Activated T-helper 9 cell treated with anti-CD3 and anti-CD28 coated beads, Interleukin-2, amount 50 U/mL, for 16 hours (primary cell): ENCODE measurements around the gene INTS6.

Experiments used
- DNase-seq: peaks from one replicate; pipeline ENCODE4 v3.0.0-alpha.2; 2020; ENCODE audit warnings: low read depth

The INTS6 gene

DNA sequence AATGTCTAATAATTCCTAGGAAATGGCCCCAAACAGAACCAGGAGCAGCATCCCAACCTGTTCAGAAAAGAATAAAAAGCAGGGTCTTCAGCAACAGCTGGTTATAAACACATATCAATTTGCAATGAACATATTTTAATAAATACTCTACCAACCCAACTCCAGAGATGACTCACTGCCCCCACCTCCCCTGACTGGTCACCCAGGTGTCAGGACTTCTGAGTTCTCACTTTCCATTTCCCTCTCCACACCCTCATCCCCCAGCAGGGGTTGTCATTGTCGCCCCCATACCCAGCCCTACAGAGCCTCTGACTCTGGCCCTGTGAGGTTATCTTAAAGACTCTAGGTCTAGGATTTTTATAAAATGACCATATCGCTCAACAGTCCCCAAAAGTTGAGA, 106.4 kb downstream of the INTS6 start:
- DNase-seq: no peak

DNA sequence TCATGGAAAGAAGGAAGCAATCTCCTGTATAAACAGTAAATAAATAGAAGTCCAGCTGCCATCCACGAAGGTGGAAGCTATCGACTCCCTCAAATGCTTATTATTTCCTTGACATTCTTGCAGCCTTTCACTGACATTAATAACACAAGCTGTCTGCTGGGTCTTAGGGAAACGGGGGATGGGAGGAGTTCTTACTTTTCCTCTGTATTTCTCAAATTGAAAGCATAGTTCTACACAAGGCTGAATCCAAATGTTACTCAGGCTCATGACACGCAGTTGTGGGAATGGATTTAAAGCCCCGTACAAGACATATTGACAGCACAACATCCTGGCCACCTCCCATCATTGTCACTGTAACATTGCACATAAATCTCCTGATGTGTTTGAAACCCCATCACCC, 109.4 kb downstream of the INTS6 start:
- DNase-seq: no peak

DNA sequence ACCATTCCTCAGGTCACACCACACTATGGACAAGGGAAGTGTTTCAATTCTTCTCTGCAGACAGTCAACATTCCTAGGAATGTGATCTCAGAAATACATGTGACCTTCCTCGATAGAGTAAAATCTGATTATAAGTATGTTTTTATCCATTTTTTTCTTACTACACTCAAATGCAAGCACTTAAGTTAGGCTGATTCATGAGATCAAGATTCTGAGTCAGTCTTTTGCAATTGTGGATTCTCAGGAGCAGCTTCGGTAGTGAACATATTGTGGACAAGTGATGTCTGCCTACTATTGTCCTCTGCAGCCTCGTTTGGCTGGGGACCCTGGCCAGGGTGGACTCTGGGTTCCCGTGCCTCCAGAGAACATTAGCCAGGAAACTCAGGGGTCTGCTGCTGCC, 110.1 kb downstream of the INTS6 start:
- DNase-seq: no peak

DNA sequence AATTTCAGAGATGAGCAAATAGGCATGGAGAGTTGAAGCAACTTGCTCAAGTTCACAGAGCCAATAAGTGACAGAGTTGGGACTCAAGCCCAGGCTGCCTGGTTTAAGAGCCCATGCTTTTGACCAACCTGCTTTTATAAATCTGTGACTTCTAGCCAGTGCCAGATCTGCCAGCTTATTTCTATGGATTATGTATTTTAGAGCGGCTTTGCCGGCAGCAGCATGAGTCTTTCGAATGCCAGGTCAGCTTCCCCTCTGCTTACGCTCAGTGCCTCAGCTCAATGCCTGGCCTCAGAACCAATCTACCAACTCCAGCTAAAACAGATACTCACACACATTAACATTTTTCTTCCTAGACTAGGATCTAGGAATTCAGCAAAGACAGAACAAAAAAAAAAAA, 111.0 kb downstream of the INTS6 start:
- DNase-seq: no peak

DNA sequence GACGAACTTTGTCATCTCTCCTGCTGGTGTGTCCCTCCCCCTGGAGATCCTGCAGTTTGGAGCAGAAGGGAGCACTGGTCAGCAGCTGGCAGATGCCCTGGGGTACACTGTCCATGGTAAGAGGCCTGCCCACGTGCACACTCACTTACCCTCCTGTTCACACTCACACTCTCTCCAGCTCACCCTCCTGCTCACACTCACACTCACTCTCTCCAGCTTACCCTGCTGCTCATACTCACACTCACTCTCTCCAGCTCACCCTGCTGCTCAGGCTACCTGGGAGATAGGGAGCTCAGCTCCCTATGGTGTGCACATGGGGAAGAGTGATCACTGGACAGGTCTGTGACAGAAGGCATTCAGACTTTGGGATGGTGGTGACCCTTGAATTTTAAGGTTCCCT, 111.6 kb downstream of the INTS6 start:
- DNase-seq: no peak

DNA sequence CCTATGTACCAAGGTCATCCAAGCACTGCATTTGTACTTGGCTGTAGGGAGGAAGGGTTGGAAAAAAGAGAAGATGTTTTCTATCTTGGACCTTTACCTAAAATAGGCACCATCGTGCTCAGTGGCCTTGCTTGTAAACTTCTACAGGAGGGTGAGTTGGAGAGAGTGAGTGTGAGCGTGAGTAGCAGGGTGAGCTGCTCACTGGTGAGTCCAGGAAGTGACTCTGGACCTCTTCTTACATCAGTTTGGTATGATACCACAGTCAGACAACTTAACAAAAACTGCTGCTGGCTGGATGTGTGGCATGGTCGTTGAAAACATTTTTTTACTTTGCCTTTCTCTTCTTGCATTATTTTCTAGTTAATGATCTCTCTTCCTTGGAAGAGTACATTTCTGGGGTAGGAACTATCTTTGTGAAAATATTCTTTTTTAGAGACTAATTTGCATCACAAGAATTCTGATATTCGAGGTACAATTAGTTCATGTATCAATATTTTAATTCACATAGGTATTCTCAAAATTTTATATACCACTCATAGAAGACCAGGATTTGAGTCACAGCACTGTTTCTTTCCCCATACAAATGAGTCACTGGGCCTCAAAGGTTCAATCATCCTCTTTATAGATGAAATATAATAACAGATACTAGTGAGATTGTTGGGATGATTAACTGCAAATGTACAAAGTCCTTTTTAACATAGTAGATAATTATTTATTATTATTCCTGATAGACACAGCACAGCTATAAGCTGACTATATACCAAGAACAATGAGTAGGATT, 112.7 kb downstream of the INTS6 start:
- DNase-seq: no peak

DNA sequence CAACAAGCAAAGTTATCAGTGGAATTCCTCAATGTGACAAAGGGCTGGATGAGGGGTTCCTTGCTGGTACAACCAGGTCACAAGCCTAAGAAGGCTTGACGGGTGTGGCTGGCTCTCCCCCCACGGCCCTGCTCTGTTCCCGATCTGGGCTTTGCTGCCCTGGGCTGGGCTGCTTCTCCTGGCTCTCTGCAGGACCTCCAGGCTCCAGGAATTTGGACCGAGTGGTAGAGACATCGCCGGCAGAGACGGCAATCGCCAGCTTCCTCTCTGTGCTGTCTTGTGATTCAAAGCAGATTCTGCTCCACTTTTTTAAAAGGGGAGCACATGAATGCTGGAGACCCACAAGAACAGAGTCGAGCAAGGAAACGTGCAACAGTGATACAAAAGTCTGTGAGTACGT, 113.5 kb downstream of the INTS6 start, which contains the start of gene SERPINE3:
Gene SERPINE3 (plus strand): TSS at position 338 of the 400 bp plus-strand sequence. CDS start 1,401 bp downstream, outside the sequence.
- no peak for DNase-seq

DNA sequence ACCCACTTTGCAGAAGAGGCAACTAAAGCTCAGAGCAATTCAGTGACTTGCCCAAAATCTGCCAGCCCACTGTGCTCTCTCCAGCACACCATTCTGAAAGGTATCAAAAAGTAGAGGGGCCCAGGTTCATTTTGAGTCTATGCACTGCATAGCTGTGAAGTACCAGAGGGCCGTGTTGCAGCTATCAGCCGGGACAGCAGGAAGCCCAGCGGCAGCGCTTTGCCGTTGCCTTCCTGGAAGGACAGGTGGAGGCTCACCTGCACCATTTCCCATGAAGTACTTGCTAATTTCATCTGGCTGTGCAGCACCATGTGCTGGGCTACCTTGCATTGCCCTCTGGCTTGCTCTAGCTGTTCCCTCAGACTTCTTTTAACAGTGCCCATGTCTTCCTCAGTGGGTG, 116.1 kb downstream of the INTS6 start:
- DNase-seq: no peak

DNA sequence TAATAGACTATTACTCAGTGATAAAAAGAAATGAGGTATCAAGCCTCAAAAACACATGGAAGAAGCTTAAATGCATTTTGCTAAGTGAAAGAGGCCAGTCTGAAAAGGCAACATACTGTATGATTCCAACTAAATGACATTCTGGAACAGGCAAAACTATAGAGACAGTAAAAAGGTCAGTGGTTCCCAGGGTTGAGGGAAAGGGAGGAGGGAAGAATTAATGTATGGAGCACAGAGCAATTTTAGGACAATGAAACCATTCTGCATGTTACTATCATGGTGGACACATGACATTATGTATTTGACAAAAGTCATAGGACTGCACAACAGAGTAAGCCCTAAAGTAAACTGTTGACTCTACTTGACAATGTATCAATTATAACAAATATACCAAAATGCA, 119.0 kb downstream of the INTS6 start:
- no peak for DNase-seq

DNA sequence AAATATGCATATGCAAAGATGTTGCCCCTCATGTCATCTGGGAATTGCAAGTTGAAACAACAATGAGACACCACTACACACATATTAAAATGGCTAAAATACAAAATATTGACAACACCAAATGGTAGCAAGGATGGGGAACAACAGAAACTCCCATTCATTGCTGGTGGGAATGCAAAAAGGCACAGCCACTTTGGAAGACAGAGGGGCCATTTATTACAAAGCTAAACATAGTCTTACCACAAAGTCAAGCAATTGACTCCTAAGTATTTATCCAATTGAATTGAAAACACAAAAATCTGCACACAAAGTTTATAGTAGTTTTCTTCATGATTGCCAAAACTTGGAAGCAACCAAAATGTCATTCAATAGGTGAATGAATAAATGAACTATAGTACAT, 119.4 kb downstream of the INTS6 start:
- DNase-seq: no peak

DNA sequence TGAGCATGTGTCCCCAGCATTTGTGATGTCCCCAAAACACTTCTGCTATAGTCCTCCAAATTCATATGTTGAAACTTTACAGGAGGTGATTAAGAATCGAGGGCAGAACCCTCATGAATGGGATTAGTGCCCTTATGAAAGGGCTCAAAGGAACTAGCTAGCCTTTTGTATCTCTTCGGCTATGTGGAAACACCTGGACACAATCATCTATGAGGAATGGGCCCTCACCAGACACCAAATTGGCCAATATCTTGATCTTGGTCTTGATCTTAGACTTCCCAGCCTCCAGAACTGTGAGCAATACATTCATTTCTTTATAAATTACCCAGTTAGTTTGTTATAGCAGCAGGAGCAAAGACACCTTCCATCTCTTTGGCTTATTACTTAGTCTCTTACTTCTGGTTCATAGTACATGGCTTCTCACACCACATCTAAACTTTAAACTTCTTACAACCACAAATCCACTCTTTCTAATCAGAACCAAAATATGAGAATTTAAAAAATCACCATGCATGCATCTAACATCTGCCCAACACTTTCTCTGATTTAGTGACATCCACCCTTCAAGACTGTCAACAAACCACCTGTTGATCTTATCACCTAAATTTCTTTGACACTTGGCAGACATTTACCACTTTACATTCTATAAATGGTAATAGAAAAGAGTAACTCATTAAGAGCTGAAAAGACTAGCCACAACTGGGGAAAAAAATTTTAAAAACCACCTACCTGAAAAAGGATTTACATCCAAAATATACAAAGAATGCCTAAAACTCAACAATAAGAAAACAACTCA, 120.1 kb downstream of the INTS6 start:
- no peak for DNase-seq

DNA sequence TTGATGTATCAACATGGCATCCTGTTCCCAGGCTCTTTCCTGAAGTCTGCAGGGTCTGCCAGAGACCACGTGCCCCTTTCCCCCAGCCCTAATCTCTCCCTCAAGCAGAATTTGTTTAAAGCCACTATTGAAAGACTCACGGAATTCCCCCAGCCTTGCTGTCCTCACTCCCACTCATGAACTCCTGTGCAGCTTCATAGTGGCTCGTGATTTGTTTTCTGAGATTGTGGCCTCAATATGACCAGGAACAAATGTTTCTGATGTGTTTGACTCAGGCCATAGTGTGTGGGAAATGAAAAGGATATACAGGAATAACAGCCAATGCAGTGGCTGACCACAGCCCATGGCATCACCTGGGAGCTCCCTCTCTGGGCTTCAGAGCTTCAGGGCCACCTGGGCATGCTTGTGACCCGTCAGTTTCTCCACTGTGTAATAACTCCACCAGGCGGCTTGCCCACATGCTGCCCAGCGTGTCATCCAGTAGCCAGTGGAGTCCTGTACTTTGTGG, 121.4 kb downstream of the INTS6 start:
- DNase-seq: no peak

DNA sequence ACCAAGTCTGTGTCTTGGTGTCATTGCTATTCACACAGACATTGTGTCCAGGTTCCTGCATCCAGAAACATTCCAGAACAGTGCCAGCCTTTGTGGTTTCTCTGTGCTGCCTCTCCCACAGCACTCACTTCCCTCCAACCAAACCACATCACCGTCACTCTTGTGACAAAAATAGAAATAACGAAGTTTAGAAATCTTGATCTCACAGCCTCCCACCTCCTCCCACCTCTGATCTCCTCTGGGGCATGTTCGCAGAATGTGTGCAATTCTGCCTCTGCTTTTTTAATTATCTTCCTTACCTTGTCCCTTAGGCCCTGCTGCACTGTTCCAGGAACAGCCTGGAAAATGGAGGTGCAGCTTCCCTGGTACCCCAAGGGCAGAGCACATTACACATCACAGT, 122.0 kb downstream of the INTS6 start:
- DNase-seq: no peak

DNA sequence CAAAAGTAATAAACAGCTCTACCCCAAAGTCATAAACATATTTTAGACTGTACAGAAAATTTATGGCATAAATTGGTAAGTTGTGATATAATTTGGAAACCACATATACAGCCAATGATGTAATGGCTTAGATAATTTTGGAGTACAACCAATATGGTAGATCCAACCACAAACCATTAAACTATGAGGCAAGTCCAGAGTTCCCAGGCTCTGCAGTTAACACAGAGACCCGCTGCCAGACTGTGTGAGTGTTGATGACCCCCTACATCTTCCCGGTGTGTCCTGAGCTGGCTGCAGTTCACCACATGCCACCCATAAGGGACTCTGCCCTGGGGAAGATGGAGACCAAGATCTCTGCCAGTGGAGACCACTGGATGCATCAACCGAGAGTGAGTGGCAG, 123.2 kb downstream of the INTS6 start:
- DNase-seq: no peak

DNA sequence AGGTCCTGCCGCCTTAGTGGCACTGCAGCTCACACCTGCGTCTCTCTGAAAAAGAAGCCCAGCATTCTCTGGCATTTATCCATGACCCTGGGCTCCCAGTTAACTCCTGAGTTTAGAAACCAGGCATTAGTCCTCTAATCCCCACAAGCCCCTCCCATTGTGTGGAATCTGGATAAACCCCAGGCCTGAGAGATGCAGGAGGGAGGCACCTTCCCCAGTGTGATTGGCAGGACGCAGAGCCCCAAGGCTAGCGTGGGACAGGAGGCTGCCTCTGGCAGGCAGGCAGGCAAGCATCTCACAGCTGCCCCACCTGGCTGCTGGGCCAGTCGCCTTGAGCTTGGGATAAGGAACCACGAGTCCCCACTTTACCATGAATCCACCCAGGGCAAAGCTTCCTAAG, 124.3 kb downstream of the INTS6 start:
- no peak for DNase-seq

DNA sequence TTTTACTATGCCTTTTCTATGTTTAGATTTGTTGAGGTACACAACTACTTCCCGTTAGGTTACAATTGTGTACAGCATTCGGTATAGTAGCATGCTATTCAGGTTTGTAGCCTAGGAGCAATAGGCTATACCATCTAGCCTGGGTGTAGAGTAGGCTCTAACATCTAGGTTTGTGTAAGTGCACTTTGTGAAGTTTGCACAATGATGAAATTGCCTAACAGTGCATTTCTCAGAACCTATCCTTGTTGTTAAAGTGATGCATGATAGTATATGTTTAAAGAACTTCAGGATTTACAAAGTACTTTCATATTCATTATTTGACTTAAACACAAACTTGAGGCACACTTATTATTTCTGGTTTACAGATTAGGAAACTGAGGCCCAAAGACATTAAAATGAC, 124.9 kb downstream of the INTS6 start:
- no peak for DNase-seq

DNA sequence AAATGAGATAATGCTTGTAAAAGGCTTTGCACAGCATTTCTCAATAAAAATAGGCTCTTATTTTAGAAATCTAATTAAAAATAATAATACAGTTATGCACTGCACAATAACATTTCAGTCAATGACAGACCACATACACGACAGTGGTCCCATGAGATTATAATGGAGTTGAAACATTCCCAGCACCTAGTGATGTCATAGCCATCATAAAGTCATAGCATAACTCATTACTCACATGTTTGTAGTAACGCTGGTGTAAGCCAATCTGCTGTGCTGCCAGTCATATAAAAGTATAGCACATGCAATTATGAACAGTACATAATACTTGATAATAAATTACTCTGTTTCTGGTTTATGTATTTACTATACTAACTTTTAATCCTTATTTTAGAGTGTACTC, 126.1 kb downstream of the INTS6 start:
- no peak for DNase-seq

DNA sequence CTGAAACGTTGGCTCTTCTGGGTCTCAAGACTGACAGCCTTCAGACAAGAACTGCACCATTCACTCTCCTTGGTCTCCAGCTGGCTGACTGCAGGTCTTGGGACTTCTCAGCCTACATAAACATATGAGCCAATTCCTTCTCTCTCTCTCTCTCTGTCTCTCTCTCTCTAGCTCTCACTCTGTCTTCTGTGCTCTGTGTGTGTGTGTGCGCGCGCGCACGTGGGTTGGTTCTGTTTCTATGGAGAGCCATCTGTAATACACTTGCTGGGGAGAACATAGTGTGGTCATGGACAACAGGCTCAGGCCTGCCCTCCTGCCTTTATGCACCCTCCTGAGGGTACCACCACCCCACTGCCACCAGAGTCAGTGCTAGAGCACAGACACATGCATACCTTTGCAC, 127.0 kb downstream of the INTS6 start:
- DNase-seq: no peak

DNA sequence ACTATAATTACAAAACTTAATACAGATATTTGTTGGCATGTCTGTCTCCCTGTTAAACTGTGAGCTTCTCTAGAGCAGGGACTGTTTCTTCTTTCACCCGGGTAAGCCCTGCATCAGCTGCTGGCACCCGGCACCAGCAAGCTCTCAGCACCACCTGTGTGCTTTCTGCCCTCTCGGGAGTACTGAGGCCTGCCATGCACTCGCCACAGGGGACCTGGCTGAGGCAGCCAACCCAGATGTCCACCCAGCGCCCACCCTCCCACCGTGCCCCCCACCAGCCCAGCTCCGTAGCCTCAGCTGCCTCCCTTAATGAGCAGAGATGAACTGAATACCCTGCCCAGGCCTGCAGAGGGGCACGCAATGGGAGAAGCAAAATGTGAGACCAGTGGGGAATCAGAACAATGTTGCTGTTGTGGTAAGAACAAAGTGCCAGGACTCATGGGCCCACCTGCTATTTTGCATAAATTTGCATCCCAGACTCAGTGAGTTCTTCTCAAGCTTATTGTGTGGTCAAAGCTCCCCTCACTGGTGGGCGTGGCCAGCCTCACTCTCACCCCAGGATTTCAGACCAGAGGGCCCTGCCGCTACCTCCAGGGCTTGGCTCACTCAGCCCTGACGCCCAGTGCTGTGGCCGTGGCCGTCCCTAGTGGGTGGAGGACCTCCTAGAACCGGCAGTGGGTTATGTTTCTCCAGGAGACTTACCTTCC, 128.0 kb downstream of the INTS6 start:
- no peak for DNase-seq

DNA sequence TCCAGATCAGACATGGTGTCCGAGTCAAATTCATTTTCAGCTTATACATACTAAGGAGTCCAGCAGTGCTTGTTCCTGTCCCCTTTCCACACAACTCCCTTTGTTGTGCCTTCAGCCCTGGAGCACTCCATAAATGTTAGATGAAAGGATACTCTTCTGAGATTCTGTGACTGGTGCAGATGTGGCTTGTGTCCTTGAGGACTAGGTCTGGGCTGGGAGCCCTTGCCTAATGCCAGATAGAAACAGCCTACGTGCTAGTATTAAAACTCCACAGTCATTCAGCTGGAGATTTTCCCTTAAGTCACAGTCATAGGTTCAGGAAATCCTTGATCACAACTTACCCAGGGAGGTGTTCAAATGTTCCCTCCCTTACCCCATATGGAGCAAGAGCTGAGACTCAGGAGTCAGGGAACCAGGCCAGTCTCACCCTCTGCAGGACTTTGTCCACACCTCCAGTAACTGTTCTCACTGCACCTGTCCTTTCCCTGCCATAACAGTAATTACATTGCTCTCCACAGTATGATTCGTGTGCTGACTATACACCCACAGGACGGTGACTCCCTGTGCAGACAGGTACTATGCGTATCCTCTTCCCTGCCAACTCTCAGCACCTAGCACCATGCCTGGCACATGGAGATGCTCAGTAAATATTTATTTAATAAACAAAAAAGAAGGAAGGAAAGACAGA, 128.9 kb downstream of the INTS6 start:
- no peak for DNase-seq

DNA sequence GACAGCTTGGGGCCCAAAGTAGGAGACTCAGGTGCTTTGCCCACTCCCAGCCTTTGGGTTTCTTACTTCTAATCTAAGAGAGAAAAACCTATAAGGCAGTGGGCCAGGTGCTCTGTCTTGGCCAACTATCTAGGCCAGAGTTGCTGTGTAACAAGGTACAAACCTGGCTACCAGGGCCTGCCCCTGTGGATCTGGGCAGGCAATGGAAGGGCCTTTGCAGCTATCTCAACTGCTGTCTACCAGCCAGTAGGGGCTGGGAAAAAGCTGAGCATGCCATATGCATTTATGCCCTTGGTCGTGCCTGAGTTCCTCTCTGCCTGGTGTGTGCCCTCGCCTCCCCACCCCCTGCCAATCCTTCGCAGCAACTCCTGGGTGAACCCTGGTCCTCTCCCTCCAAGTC, 130.0 kb downstream of the INTS6 start:
- DNase-seq: no peak

DNA sequence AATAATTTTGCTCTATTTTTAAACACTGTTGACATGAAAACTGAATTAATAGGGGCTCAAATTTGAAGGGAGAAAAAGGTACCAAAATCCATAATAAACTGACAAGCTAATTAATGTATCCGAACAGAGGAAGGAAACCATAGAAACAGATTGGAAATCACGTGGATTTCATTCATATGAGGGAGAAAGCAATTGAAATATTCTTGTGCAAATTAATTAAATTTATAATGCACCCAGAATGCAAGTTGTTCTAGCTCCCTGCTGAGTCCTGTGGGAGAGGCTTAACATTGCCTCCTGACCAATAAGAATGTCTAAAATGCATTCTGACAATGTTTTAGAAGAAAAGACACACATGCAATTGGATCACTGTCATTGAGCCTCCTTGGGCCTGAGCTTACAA, 131.0 kb downstream of the INTS6 start:
- DNase-seq: no peak
